HL-60 (cell line): ENCODE measurements around the gene VSTM2B.

ENCODE experiments used
- CTCF ChIP-seq: IDR thresholded peaks from one replicate; pipeline ENCODE4 v1.5.1; 2011; ENCODE audit warnings: low read length, control low read depth, inconsistent platforms; ENCODE audit not compliant: insufficient read depth
- POLR2AphosphoS5 ChIP-seq: IDR thresholded peaks from 2 replicates; pipeline ENCODE4 v1.6.1; 2012; ENCODE audit warnings: low read depth
- REST ChIP-seq: IDR thresholded peaks from 2 replicates; pipeline ENCODE4 v1.6.1; 2012; ENCODE audit warnings: low read depth; ENCODE audit not compliant: insufficient replicate concordance
- SPI1 ChIP-seq: IDR thresholded peaks from 2 replicates; pipeline ENCODE4 v1.6.1; 2012; ENCODE audit warnings: low read depth, mild to moderate bottlenecking, borderline replicate concordance

DNA sequence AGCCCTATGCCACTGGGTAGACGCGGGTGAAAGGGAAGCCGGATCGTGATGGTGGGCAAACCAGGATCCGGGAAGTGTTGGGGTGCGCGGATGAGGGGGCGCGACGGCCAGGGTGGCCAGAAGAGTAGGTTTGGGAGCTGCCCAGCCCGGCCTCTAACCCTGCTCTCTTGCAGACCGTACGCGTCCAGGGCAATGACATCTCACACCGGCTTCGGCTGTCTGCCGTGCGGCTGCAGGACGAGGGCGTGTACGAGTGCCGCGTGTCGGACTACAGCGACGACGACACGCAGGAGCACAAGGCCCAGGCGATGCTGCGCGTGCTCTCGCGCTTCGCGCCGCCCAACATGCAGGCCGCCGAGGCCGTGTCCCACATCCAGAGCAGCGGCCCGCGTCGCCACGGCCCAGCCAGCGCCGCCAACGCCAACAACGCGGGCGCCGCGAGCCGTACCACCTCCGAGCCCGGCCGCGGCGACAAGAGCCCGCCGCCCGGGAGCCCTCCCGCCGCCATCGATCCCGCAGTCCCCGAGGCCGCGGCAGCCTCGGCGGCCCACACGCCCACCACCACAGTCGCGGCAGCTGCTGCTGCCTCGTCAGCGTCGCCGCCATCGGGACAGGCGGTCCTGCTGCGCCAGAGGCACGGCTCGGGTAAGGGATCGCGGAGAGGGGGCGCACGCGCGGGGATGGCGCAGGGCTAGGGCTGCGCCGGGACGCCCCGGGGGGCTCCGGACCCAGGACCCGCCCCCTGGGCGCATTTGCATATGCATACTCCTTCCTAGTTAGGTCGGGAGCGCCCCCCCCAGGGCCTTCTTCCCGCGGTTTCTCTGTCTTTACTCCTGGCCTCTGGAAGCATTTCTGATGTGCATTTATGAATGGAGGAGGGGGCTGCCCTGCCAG is 4.1 kb downstream of the VSTM2B start:
- TF ChIP-seq CTCF = no peak
- TF ChIP-seq POLR2AphosphoS5 = no peak
- no peak for TF ChIP-seq REST
- no peak for TF ChIP-seq SPI1
